D341Med (cell line): ENCODE results near the gene KRTAP5-10.
"Not testable (repeated sequence)": the region's sequence is repeated elsewhere in the genome, so short reads cannot be mapped to it uniquely, and the experiment has no call there.

Experiments used
- DNase-seq: peaks from one replicate; pipeline ENCODE4 v3.0.0; 2012; ENCODE audit warnings: low spot score

The KRTAP5-10 gene

GRCh38 chr11:71542879-71543777 is 22.2 kb upstream of the KRTAP5-10 start:
- no peak for DNase-seq

DNA sequence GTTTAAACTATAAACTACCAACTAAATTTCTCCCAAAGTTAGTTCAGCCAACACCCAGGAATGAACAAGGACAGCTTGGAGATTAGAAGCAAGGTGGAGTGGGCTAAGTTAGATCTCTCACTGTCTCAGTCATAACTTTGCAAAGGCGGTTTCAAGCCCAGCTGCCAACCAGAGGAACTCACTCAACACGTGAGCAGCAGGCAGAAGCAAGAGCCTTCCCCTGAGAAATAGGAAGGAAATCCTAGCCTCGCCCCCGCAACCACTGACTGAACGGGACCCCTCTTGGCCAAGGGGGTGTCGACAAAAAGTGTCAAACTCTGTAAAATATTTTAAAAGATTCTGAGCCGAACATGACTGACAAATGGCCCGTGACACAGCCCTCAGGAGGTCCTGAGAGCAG is 21.5 kb upstream of the KRTAP5-10 start:
- no peak for DNase-seq

DNA sequence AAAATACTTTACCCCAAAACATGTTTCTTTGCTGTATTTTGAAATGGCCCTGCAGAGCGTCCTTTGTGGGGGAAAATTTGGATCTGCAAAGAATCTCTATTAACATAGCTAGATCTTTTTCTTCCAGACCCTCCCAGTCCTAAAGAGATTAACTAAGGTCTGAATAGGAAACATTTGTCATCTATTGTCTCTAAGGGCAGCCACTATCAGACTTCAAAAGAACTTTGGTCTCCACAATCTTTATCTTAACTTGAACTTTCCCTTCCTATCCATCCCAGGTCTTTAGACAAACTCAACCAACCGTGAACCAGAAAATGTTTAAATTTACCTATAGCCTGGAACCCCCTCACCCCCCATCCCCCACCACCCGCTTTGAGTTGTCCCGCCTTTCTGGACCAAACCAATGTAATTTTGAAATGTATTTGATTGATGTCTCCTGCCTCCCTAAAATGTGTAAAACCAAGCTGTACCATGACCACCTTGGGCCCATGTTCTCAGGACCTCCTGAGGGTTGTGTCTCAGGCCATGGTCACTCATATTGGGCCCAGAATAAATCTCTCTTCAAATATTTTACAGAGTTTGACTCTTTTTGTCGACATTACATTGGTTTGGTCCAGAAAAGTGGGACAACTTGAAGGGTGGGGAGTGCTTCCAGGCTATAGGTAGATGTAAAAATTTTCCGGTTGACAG is 20.7 kb upstream of the KRTAP5-10 start:
- DNase-seq = no peak

- no peak for DNase-seq
These were observed 19.9 kb upstream of the KRTAP5-10 start for GRCh38 chr11:71545405-71545966.

DNA sequence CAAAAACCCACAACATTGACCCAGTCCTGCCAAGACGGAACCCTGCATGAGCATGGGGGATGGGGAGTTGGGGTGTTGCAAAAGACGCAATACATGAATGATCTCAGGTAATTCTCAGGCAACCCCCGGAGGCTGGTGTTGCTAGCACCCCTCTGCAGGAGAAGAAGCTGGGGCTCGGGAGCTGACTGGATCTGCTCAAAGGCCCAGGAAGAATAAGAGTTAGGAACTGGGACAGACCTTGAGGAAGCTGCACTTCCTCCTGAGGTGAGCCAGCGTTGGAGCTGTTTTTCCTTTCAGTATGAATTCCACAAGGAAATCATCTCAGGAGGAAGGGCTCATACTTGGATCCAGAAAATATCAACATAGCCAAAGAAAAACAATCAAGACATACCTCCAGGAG is 17.2 kb upstream of the KRTAP5-10 start, which contains the start of gene KRTAP5-9:
TSS of gene KRTAP5-9 (plus strand) at position 301 of the 400 bp plus-strand sequence. CDS start 238 bp downstream, outside the sequence.
- DNase-seq = no peak

- no peak for DNase-seq
These were observed 16.6 kb upstream of the KRTAP5-10 start for GRCh38 chr11:71548716-71549151.

GRCh38 chr11:71551711-71552110 is 13.7 kb upstream of the KRTAP5-10 start:
- DNase-seq = no peak

DNA sequence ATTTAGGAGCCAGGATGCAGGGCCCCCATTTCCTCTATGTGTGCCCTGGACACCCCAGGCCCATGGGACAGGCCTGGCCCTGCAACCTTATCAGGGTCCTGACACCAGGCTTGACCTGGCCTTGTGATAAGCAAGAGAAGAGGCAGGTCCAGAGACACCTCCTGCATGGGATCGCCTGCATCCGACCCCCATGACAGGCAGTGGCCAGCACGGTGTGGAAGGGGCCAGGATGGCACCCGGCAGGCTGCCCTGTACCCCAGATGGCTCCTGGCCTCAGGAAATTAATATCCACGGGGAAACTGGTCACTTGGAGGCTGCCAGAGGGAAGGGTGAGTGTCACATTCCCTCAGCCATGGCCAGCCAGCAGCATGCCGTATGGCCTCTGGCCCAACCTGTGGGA is 10.4 kb upstream of the KRTAP5-10 start:
- no peak for DNase-seq

- DNase-seq = no peak
These were observed 9.9 kb upstream of the KRTAP5-10 start for GRCh38 chr11:71555508-71555907.

- DNase-seq = no peak
These were observed 9.3 kb upstream of the KRTAP5-10 start for GRCh38 chr11:71556018-71556417.

DNA sequence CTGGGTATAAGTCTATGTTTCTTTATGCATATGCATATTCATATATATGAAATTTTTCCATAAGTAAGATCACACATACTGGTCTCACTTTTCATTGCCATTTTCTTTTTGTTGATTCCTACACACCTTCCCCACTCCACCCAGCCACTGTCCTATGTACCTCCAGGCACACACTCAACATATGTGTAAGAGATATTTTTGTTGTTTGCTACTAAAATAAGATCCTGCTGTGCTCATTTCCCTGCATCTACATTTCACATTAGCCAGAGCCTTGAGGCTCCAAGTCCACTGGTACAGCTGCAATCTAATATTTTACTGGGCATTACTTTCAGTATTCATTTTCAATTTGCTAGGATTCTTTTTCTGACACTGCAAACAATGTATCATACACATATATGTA is 8.1 kb upstream of the KRTAP5-10 start:
- DNase-seq = no peak

DNA sequence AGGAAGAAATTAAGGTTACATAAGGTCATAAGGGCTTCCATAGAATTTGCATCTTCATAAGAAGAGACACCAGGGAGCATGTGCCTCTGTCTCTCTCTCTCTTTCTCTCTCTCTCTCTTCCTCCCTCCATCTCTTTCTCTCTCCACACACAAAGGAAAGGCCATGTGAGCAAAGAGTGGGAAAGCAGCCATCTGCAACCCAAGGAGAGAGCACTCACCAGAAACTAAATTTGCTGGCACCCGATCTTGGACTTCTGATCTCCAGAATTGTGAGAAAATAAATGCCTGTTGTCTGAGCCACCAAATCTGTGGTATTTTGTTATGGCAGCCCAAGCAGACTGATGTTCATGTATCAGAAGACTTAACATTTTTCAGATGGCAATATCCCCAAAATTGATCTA is 6.4 kb upstream of the KRTAP5-10 start:
- DNase-seq = no peak

DNA sequence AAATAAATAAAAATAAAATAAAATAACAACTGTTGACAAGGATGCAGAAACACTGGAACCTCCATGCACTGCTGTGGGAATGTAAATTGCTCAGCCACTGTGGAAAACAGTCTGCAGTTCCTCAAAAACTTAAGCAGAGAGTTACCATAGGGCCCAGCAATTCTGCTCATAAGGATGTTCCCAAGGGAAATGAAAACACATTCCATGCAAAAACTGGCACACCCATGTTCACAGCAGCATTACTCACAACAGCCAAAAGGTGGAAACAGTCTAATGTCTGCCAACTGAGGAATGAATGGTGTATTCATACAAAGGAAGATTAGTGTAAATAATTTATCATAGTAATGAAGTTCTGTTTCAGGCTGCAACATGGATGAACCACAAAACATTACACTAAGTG is 3.2 kb upstream of the KRTAP5-10 start:
- DNase-seq = no peak

DNA sequence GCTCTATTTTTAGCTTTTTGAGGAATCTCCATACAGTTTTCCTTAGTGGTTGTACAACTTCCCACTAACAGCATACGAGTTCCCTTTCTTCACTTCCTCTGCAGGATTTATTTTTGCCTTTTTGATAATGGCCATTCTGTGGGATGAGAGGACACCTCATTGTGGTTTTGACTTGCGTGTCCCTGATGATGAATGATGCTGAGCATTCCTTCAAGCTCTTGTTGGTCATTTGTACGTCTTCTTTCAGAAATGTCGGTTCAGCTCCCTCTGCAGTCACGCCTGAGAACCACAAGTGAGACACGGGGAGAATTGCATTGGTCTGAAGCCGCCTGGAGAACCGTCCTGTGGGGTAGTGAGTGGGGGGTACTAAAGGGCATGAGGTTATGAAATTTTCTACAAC is 2.0 kb upstream of the KRTAP5-10 start:
- DNase-seq = no peak

DNA sequence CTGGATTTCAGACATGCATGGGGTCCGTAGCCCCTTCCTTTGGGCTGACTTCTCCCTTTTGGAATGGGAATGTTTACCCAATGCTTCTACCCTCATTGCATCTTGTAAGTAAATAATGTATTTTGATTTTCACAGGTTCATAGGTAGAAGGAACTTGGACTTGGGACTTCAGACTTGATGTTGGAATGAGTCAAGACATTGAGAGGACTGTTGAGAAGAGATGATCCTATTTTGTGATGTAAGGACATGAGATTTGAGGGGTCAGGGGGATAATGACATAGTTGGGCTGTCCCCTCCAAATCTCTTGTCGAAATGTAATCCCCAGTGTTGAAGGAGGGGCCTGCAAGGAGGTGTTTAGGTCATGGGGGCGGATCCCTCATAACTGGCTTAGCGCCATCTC is 933 bp upstream of the KRTAP5-10 start:
- DNase-seq = no peak

- DNase-seq = no peak
These were observed 788 bp downstream of the KRTAP5-10 start for GRCh38 chr11:71566081-71566620.

- not testable (repeated sequence) for DNase-seq
These were observed 1.6 kb downstream of the KRTAP5-10 start for GRCh38 chr11:71566626-71567599.

GRCh38 chr11:71567633-71568032 is 2.3 kb downstream of the KRTAP5-10 start:
- DNase-seq = not testable (repeated sequence)

DNA sequence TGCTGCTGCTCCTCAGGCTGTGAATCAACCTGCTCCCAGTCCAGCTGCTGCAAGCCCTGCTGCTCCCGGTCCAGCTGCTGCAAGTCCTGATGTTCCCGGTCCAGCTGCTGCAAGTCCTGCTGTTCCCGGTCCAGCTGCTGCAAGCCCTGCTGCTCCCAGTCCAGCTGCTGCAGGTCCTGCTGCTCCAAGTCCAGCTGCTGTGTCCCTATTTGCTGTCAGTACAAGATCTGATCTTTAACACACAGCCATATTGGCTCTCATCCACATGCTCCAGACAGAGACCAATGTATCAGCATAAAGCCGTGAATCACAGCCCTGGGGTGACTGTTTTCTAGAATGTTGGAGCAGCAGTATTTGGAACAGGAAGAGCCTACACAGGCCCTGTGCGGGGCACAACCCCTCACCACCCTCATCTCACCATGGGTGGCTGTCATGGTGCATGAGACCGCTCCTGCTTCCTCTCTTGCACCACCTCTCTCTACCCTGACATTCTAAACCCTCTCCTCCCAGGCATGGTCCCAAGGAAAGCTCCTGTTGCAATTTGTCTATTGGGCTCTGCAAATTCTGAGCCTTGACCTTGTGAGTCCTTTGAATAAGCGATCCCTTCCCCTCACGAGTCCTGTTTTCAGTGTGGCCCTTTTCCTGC is 3.5 kb downstream of the KRTAP5-10 start:
- no peak for DNase-seq

DNA sequence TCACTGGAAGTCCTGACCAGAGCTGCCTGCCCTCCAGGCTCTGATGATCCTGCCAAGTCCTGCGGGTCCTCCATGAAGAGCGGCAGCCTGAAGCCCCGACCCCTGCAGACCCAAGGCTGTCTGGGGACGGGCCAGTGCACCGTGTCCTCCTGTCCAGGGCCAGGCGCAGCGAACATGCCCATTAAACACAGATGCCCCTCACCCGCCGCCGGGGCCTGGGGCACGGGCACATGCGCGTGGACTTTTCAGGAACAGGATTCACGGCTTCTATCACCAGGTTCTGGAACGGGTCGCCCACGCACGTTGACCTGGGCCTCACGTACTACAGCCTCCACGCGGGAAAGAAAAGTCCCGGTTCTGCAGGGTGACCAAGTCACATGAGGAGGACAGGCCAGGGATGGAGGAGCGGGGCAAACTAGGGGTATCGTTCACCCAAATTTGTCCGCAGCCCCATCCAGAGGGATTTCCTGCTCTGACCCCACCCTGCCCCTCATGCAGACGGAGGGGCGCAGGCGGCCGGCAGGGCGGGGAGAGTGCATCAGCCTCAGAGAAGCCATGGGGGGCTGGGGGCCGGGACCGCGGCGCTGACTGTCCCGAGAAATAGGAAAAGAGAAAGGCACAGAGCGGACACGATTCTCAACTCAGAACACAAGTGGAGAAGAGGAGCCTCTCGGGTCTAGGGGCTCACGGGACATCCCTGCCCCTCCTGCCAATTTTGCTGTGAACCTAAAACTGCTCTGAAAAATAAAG is 5.9 kb downstream of the KRTAP5-10 start:
- not testable (repeated sequence) for DNase-seq
